Ovary (tissue), 9 donors: ENCODE results near the gene NAALADL2. TPM values are rescaled to one million over a fixed set of nuclear protein-coding genes. Genes with fewer than 3 reads are reported as not detected.
"Not testable (repeated sequence)": the region's sequence is repeated elsewhere in the genome, so short reads cannot be mapped to it uniquely, and the experiment has no call there.

Experiments used
- DNase-seq, 5 donors: peaks; one replicate each; pipeline ENCODE4 v3.0.0-alpha.2; 2019 to 2020
- H3K27ac ChIP-seq, 2 donors: fragments of 200-600 bp; one replicate each; pipeline versions ENCODE4 v1.5.1 to v1.8.0; 2019 to 2022
- H3K27me3 ChIP-seq: fragments of 200-600 bp; one replicate; pipeline ENCODE4 v1.8.0; 2022
- H3K36me3 ChIP-seq: fragments of 200-600 bp; sonication (generic); one replicate; pipeline ENCODE4 v1.5.1; 2019
- H3K4me1 ChIP-seq: one replicate; pipeline ENCODE4 v1.8.1; 2013; ENCODE audit warnings: mild to moderate bottlenecking, moderate library complexity; ENCODE audit not compliant: insufficient read depth
- H3K4me3 ChIP-seq: fragments of 200-600 bp; sonication (generic); one replicate; pipeline ENCODE4 v1.5.1; 2017
- H3K9me3 ChIP-seq, 2 donors: fragments of 200-600 bp in 1 of 2; sonication (generic) in 1 of 2; one replicate each; pipeline versions ENCODE4 v1.5.1 to v1.8.1; 2013 to 2019; ENCODE audit warnings: mild to moderate bottlenecking in 1 of 2, moderate library complexity in 1 of 2
- EP300 ChIP-seq: sonication (generic); formaldehyde crosslinking; IDR thresholded peaks from one replicate; pipeline ENCODE4 v1.6.1; 2017; ENCODE audit warnings: antibody characterized with exemption
- POLR2A ChIP-seq: fragments of 450-650 bp; IDR thresholded peaks from one replicate; pipeline ENCODE4 v1.6.1; 2017; ENCODE audit warnings: antibody characterized with exemption, mild to moderate bottlenecking, moderate library complexity
- WGBS, 3 donors: extraction: QIAGEN DNeasy Blood & Tissue Kit in 1 of 3; methylation state at CpG; one replicate each; pipeline versions ENCODE4 v1.1.5 to v1.1.7; 2013 to 2017; 5-methylcytosine and 5-hydroxymethylcytosine counted together
- intact Hi-C, 4 donors: fragments of 100-400 bp; cut with DNase I; formaldehyde crosslinking; loops; one replicate each; pipeline versions ENCODE4 v1.11.0 to v1.15.1; 2022 to 2023
- polyA plus RNA-seq, 2 donors: library from polyadenylated mRNA; stranded (reverse); fragments of 200-250 nt in 1 of 2; fragments of 350-450 nt in 1 of 2; fragmentation: Illumina TruSeq in 1 of 2; extraction: RNeasy Lipid Tissue Mini Kit (QIAGEN cat#74804) in 1 of 2; gene quantifications; one replicate each; pipeline ENCODE4 v1.2.3, GENCODE V29; 2013 to 2014
- total RNA-seq, 7 donors: library from RNA; depleted of rRNA in 2 of 7; stranded (reverse); fragments of >200 nt in 2 of 7; fragmentation: NEBNext Ultra II Directional in 3 of 7; extraction: Animal tissue kit (Norgen Biotek cat#: 25700) in 3 of 7; gene quantifications; one replicate each; pipeline versions ENCODE4 v1.1.0 to v1.2.4, GENCODE V29; 2016 to 2023
- TF ChIP-seq, protein P1 (sequence below), 3 donors: fragments of 450-650 bp in 2 of 3; fragments of 200-600 bp in 1 of 3; IDR thresholded peaks; one replicate each; pipeline versions ENCODE4 v1.5.1 to v1.8.0; 2016 to 2022; ENCODE audit warnings: antibody characterized with exemption in 3 of 3, mild to moderate bottlenecking in 1 of 3
- donor health status: DM: no; HTN: no; CAD: no; lungs with moderate emphysema.
- donor health status: DM: no; HTN: no; CAD: no.
- donor health status: Bipolar disorder and iron deficiency.
- donor health status: DM: yes; HTN: yes; CAD: no.
- donor health status: DM: no; HTN: no; CAD: no.
- donor health status: DM: yes; HTN: yes; CAD: no.

Gene NAALADL2
- total and polyA plus RNA-seq, 9 donors, result 2.3 to 29.3 (median 15.2) TPM

DNA sequence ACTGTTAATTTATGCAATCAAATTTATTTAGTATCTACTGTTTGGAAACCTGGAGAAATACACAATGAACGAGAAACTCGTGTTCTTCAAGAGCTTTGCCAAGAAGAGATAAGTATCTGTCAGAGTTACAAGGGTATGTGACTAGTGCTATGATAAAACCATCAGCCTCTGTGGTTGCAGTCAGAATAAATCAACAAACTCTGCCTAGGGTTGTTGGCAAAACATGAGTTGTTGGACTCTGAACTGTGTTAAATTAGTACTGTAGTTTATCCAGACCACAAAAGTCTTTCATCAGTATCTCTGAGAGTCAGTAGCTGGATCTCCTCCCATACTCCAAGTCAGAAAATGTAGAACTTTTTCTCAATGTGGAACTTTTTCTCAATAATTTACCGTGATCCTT lies 918.4 kb downstream of the NAALADL2 start:
- H3K4me1 ChIP-seq, result no peaks in the 10 kb centered on the region
- 58 to 71% (median 71%) methylated on average over 3 of the region's 3 CpGs for WGBS, 3 donors
- H3K27me3 ChIP-seq, result no peaks in the 10 kb centered on the region
- H3K27ac ChIP-seq, result no peak overlapping the region
- no peak overlapping the region for H3K4me3 ChIP-seq
- no peaks in the 10 kb centered on the region for H3K9me3 ChIP-seq
- intact Hi-C loops, result no loop called here
- TF ChIP-seq EP300 (no peak), POLR2A (no peak)
- TF ChIP-seq, protein P1, sequence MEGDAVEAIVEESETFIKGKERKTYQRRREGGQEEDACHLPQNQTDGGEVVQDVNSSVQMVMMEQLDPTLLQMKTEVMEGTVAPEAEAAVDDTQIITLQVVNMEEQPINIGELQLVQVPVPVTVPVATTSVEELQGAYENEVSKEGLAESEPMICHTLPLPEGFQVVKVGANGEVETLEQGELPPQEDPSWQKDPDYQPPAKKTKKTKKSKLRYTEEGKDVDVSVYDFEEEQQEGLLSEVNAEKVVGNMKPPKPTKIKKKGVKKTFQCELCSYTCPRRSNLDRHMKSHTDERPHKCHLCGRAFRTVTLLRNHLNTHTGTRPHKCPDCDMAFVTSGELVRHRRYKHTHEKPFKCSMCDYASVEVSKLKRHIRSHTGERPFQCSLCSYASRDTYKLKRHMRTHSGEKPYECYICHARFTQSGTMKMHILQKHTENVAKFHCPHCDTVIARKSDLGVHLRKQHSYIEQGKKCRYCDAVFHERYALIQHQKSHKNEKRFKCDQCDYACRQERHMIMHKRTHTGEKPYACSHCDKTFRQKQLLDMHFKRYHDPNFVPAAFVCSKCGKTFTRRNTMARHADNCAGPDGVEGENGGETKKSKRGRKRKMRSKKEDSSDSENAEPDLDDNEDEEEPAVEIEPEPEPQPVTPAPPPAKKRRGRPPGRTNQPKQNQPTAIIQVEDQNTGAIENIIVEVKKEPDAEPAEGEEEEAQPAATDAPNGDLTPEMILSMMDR (IDR thresholded peaks at IDR 0.05), result no peak
- H3K36me3 ChIP-seq, result no peaks in the 10 kb centered on the region
- no peak for DNase-seq

DNA sequence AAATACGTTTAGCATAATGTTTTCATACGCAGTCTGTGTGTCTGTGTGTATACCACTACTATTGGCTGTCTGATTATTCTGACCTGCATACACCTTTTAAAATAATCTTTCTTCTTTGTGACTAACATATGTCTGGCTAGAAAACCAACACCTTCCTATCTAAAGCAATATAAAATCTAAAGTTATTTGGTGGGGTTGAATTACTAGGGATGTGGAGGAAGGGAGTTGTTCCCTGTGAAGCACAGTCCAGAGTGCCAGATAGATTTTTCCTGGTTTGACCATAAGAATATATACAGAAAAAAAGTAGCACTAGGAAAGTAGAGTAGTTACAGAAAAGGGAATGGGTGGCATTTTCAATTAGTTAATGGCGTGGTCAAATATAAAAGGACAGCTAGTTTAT lies 918.8 kb downstream of the NAALADL2 start:
- Histone ChIP-seq H3K27ac (no peak overlapping the region), H3K36me3 (no peaks in the 10 kb centered on the region), H3K4me3 (no peak overlapping the region), H3K9me3 (no peaks in the 10 kb centered on the region), H3K4me1 (no peaks in the 10 kb centered on the region), H3K27me3 (no peaks in the 10 kb centered on the region)
- DNase-seq, result no peak
- 84 to 94% (median 93%) methylated on average over 3 of the region's 3 CpGs for WGBS, 3 donors
- intact Hi-C loops, result no loop called here
- TF ChIP-seq POLR2A, result no peak
- TF ChIP-seq, protein P1 (IDR thresholded peaks at IDR 0.05), result no peak
- TF ChIP-seq EP300, result no peak

DNA sequence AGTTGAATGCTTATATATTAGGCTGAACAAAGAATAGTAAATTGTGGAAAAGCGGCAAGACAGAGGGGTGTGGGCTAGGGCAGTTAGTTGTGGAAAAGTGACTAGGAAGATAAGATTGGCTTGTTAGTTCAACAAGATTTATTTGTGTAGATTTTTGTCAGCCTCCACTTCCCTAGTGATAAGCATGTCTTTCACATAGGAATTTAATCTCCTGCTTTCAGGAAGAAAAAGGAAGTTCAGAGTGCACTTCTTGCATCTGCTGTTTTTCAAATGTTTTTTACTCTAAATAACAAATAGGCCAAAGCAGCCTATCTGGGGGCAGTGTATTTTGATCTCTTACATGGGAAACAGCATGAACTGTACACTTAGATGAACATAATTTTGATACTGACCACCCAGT lies 919.9 kb downstream of the NAALADL2 start:
- intact Hi-C loops, result no loop called here

DNA sequence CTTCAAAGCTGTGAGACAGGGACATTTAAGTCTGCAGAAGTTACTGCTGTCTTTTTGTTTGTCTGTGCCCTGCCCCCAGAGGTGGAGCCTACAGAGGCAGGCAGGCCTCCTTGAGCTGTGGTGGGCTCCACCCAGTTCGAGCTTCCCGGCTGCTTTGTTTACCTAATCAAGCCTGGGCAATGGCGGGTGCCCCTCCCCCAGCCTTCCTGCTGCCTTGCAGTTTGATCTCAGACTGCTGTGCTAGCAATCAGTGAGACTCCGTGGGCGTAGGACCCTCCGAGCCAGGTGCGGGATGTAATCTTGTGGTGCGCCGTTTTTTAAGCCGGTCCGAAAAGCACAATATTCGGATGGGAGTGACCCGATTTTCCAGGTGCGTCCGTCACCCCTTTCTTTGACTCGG lies 928.0 kb downstream of the NAALADL2 start:
- DNase-seq, H3K9me3 ChIP-seq, H3K4me1 ChIP-seq, H3K36me3 ChIP-seq, intact Hi-C loops, H3K4me3 ChIP-seq, H3K27me3 ChIP-seq, H3K27ac ChIP-seq: not testable (repeated sequence)
- 91 to 96% (median 94%) methylated on average over 9 to 15 of the region's 16 CpGs for WGBS, 3 donors

More for the DNA sequence above, 919.9 kb downstream of the NAALADL2 start:
- TF ChIP-seq EP300 (no peak), POLR2A (no peak)
- TF ChIP-seq, protein P1 (IDR thresholded peaks at IDR 0.05), result no peak
- Histone ChIP-seq H3K4me3 (no peak overlapping the region), H3K27ac (no peak overlapping the region), H3K36me3 (no peaks in the 10 kb centered on the region), H3K4me1 (no peaks in the 10 kb centered on the region), H3K9me3 (no peaks in the 10 kb centered on the region), H3K27me3 (no peaks in the 10 kb centered on the region)
- WGBS, 3 donors, result 37 to 55% (median 53%) methylated on average over 1 of the region's 1 CpG
- no peak for DNase-seq

DNA sequence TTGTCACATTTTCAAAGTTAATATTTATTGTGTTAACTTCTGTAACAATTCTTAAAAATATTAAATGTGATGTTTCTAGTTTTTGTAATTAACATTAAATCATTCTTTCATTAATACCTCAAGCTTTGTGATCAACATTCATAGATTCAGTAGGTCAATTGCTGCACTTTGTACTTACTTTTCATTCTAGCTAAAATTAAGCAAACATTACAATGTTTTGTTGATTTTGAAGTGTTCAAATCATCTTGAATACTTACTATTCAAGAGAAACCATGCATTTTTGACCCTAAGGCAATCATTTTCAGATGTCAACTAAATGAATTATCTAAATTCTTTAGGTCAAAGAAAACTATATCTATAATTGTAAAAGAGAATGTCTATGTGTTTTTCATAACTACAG lies 933.1 kb downstream of the NAALADL2 start:
- no peak for DNase-seq
- Histone ChIP-seq H3K36me3 (no peaks in the 10 kb centered on the region), H3K27me3 (no peaks in the 10 kb centered on the region), H3K9me3 (no peaks in the 10 kb centered on the region), H3K4me1 (no peaks in the 10 kb centered on the region), H3K4me3 (no peak overlapping the region), H3K27ac (no peak overlapping the region)
- no peak for TF ChIP-seq EP300
- TF ChIP-seq, protein P1 (IDR thresholded peaks at IDR 0.05), result no peak
- no peak for TF ChIP-seq POLR2A
- intact Hi-C loops, result no loop called here
